Uterus (tissue), 2 donors: Measurements from ENCODE around the gene TNFRSF1A.

ENCODE experiments used
- CTCF ChIP-seq, 4 experiments: fragments of 200-600 bp in 2 of 4; fragments of 450-650 bp in 2 of 4; sonication (generic) in 2 of 4; IDR thresholded peaks; one replicate each; pipeline ENCODE4 v1.5.1; 2016 to 2019; ENCODE audit warnings: antibody characterized with exemption in 4 of 4, mild to moderate bottlenecking in 2 of 4, moderate library complexity in 1 of 4
- POLR2A ChIP-seq, 2 donors: fragments of 450-650 bp; IDR thresholded peaks; one replicate each; pipeline ENCODE4 v1.6.1; 2016; ENCODE audit warnings: antibody characterized with exemption in 2 of 2, mild to moderate bottlenecking in 1 of 2, moderate library complexity in 1 of 2

DNA sequence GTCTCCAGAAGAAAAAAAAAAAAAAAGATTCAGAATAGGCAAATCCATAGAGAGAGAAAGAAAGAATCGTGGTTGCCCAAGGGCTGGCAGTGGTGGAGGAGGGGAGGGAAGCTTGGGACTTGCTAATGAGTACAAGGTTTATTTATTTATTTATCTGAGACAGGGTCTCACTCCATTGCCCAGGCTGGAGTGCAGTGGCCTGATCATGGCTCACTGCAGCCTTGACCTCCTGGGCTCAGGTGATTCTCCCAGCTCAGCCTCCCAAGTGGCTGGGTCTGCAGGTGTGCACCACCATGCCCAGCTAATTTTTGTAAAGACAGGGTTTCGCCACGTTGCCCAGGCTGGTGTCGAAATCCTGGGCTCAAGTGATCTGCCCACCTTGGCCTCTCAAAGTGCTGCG, 9.7 kb upstream of the TNFRSF1A start:
- no peak for TF ChIP-seq CTCF (IDR thresholded peaks at IDR 0.05)
- TF ChIP-seq POLR2A (IDR thresholded peaks at IDR 0.05) = no peak
